Measurements from ENCODE around the gene PPM1L.

GRCh38 chr3:160831401-160831800 lies 75.4 kb downstream of the PPM1L start:
- TF ChIP-seq HCFC1 (IDR thresholded peaks at IDR 0.05; ENCODE audit: low read length) (no peak), POLR2A (IDR thresholded peaks at IDR 0.05; ENCODE audit: low read depth, low read length) (no peak), ZBED1 (IDR thresholded peaks at IDR 0.05; ENCODE audit: borderline replicate concordance) (no peak), CTCF (IDR thresholded peaks at IDR 0.05 in 2 of 3, conservative IDR thresholded peaks at IDR 0.05 in 1 of 3; ENCODE audit: control insufficient read depth in 2 of 3, extremely low read depth in 1 of 3, insufficient read depth in 1 of 3, low read depth in 3 of 3, low read length in 3 of 3) (no peak), ZNF24 (IDR thresholded peaks at IDR 0.05) (no peak), SP1 (IDR thresholded peaks at IDR 0.05; ENCODE audit: low read depth, low read length) (no peak)

Measured in GM12878 (cell line).